ENCODE measurements around the gene MAB21L2. TPM values are rescaled to one million over a fixed set of nuclear protein-coding genes. Genes with fewer than 3 reads are reported as not detected.

The MAB21L2 gene
- total RNA-seq, 1 experiment from 2014 or later, result not detected

GRCh38 chr4:150572704-150573504, 9.0 kb upstream of the MAB21L2 start:
- no peak overlapping the region for H3K27ac ChIP-seq (ENCODE audit: low read depth, low read length)
- H3K36me3 ChIP-seq (ENCODE audit: control insufficient read depth in 1 of 2, insufficient read depth in 2 of 2, low read length in 2 of 2), result no peaks in the 10 kb centered on the region
- intact Hi-C loops (cut with micrococcal nuclease), result no loop called here
- ChIA-PET RAD21 (ENCODE audit: low non-redundant PET in 1 of 2, low total read pairs in 2 of 2, uncharacterized antibody in 2 of 2, unreplicated experiment in 2 of 2) (no interaction called here), CTCF (no interaction called here), POLR2A (no interaction called here)
- H3K4me2 ChIP-seq (ENCODE audit: low read length), result no peak overlapping the region
- TF ChIP-seq FOSL1 (IDR thresholded peaks at IDR 0.05; ENCODE audit: low read depth) (no peak), ATF3 (IDR thresholded peaks at IDR 0.05) (no peak), MAX (IDR thresholded peaks at IDR 0.05) (no peak), SP1 (IDR thresholded peaks at IDR 0.05; ENCODE audit: low read depth) (no peak), JUND (IDR thresholded peaks at IDR 0.05) (no peak), RAD21 (IDR thresholded peaks at IDR 0.05; ENCODE audit: low read depth) (no peak), ELF1 (IDR thresholded peaks at IDR 0.05; ENCODE audit: borderline replicate concordance, low read depth) (no peak), ZNF274 (IDR thresholded peaks at IDR 0.05; ENCODE audit: low read depth, low read length) (no peak), YY1 (IDR thresholded peaks at IDR 0.05; ENCODE audit: extremely low read depth, insufficient replicate concordance, low read depth, low read length) (no peak)
- BruUV-seq (replicated peaks), result no TSS peak
- H3K9me2 ChIP-seq (ENCODE audit: insufficient read depth), result no peaks in the 10 kb centered on the region
- H3K4me3 ChIP-seq (replicated peaks in 1 of 2; ENCODE audit: low read depth in 1 of 2, low read length in 2 of 2), result no peak overlapping the region
- H3K9me3 ChIP-seq (ENCODE audit: control insufficient read depth in 1 of 2, insufficient read depth in 1 of 2, low read depth in 1 of 2, low read length in 2 of 2), result no peaks in the 10 kb centered on the region
- no peaks in the 10 kb centered on the region for H4K20me1 ChIP-seq (ENCODE audit: insufficient read depth)
- no peaks in the 10 kb centered on the region for H3K27me3 ChIP-seq (ENCODE audit: insufficient read depth, low read length)
- DNase-seq (ENCODE audit: low read depth, low spot score) (no peak), ATAC-seq (no peak)
- no peaks in the 10 kb centered on the region for H3K79me2 ChIP-seq (ENCODE audit: insufficient read depth, low read length)
- no peak overlapping the region for H2AFZ ChIP-seq (ENCODE audit: low read depth, low read length, poor library complexity, severe bottlenecking)
- no peak overlapping the region for H3K9ac ChIP-seq (ENCODE audit: low read length)
- H3K4me1 ChIP-seq (ENCODE audit: control insufficient read depth in 1 of 2, insufficient read depth in 2 of 2, low read length in 2 of 2), result no peaks in the 10 kb centered on the region

- no peak for ATAC-seq
- RAD21 ChIA-PET (ENCODE audit: low non-redundant PET in 1 of 2, low total read pairs in 2 of 2, uncharacterized antibody in 2 of 2, unreplicated experiment in 2 of 2), result no interaction called here
- TF ChIP-seq ZNF274 (IDR thresholded peaks at IDR 0.05; ENCODE audit: low read depth, low read length), result no peak
- TF ChIP-seq FOSL1 (IDR thresholded peaks at IDR 0.05; ENCODE audit: low read depth), result no peak
- no peak for TF ChIP-seq SRF (IDR thresholded peaks at IDR 0.05; ENCODE audit: low read depth)
- no peak for TF ChIP-seq ZBTB33 (IDR thresholded peaks at IDR 0.05; ENCODE audit: extremely low read depth, insufficient replicate concordance, low read length)
- TF ChIP-seq YY1 (IDR thresholded peaks at IDR 0.05; ENCODE audit: extremely low read depth, insufficient replicate concordance, low read depth, low read length), result no peak
- TF ChIP-seq EGR1 (IDR thresholded peaks at IDR 0.05; ENCODE audit: low read depth), result no peak
- TF ChIP-seq SIN3A (IDR thresholded peaks at IDR 0.05; ENCODE audit: low read depth), result no peak
- TF ChIP-seq CTCF (IDR thresholded peaks at IDR 0.05 in 2 of 3, conservative IDR thresholded peaks at IDR 0.05 in 1 of 3; ENCODE audit: borderline replicate concordance in 1 of 3, insufficient read depth in 1 of 3, low read depth in 2 of 3, low read length in 2 of 3), result no peak
- TF ChIP-seq MAX (IDR thresholded peaks at IDR 0.05), result no peak
- no peak for TF ChIP-seq CEBPB (IDR thresholded peaks at IDR 0.05; ENCODE audit: low read depth)
- TF ChIP-seq EZH2 (IDR thresholded peaks at IDR 0.05), result no peak
- no peak for TF ChIP-seq RAD21 (IDR thresholded peaks at IDR 0.05; ENCODE audit: low read depth)
Measured at GRCh38 chr4:150573534-150573933, 8.4 kb upstream of the MAB21L2 start.

More at GRCh38 chr4:150573534-150573933, 8.4 kb upstream of the MAB21L2 start:
- CTCF ChIA-PET, result no interaction called here
- H3K9ac ChIP-seq (ENCODE audit: low read length), result no peak overlapping the region
- no peaks in the 10 kb centered on the region for H3K36me3 ChIP-seq (ENCODE audit: control insufficient read depth in 1 of 2, insufficient read depth in 2 of 2, low read length in 2 of 2)
- no peak for DNase-seq (ENCODE audit: low read depth, low spot score)
- H3K27me3 ChIP-seq (ENCODE audit: insufficient read depth, low read length), result no peaks in the 10 kb centered on the region
- H3K4me2 ChIP-seq (ENCODE audit: low read length), result no peak overlapping the region
- no TSS peak for BruUV-seq (replicated peaks)
- no peaks in the 10 kb centered on the region for H3K4me1 ChIP-seq (ENCODE audit: control insufficient read depth in 1 of 2, insufficient read depth in 2 of 2, low read length in 2 of 2)
- intact Hi-C loops (cut with micrococcal nuclease), result no loop called here
- POLR2A ChIA-PET, result no interaction called here
- no peaks in the 10 kb centered on the region for H3K9me2 ChIP-seq (ENCODE audit: insufficient read depth)
- H3K27ac ChIP-seq (ENCODE audit: low read depth, low read length), result no peak overlapping the region
- H2AFZ ChIP-seq (ENCODE audit: low read depth, low read length, poor library complexity, severe bottlenecking), result no peak overlapping the region
- no peaks in the 10 kb centered on the region for H3K9me3 ChIP-seq (ENCODE audit: control insufficient read depth in 1 of 2, insufficient read depth in 1 of 2, low read depth in 1 of 2, low read length in 2 of 2)
- H4K20me1 ChIP-seq (ENCODE audit: insufficient read depth), result no peaks in the 10 kb centered on the region
- H3K79me2 ChIP-seq (ENCODE audit: insufficient read depth, low read length), result no peaks in the 10 kb centered on the region
- no peak overlapping the region for H3K4me3 ChIP-seq (replicated peaks in 1 of 2; ENCODE audit: low read depth in 1 of 2, low read length in 2 of 2)
